ENCODE data around the gene NRCAM.

- TF ChIP-seq CTCF (optimal IDR thresholded peaks at IDR 0.05 in 1 of 3, IDR thresholded peaks at IDR 0.05 in 1 of 3, conservative IDR thresholded peaks at IDR 0.05 in 1 of 3; ENCODE audit: extremely low read depth in 1 of 3, insufficient read depth in 2 of 3, low read length in 3 of 3) (no peak), EZH2 (IDR thresholded peaks at IDR 0.05; ENCODE audit: low read length) (no peak)
Observed at GRCh38 chr7:108431099-108431498, 25.1 kb downstream of the NRCAM start.

Data from keratinocyte (primary cell).